ENCODE data around the gene GPRC5A.

The GPRC5A gene

DNA sequence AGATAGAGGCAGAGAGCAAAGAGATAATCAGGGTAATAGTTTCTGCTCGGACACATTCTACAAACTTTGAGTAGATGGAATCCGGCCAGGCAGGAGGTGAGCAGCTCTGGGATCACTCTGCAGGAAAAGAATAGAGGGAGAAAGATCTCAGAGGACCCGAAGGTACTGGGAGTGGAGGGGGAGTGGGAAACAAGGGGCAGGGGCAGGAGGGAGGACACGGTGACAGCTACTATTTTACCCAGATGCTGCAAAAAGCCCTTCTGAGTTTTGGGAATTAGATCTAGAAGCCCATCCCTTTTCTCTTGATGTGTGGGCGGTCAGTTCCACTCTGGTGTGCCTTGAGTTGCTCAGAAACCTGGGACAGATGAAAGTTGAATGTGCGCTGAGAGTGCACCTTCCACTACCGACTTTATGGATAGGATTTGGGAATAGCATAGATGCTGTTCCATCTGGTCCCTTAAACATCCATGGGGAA is 556 bp downstream of the GPRC5A start (continued):
- TF ChIP-seq ZSCAN18 (tag by site-specific recombination; IDR thresholded peaks at IDR 0.05): no peak
- no peak for TF ChIP-seq RBAK (tag by site-specific recombination; IDR thresholded peaks at IDR 0.05)
- TF ChIP-seq ZBTB17 (tag by site-specific recombination; IDR thresholded peaks at IDR 0.05): peak; percentile 96
- no peak for TF ChIP-seq KLF7 (tag by site-specific recombination; IDR thresholded peaks at IDR 0.05; ENCODE audit: borderline replicate concordance)

GRCh38 chr12:12892681-12893141 is 1.3 kb downstream of the GPRC5A start:
- CTCF ChIA-PET: interaction anchor here (0.7 to 4.3 kb wide), 9 partner anchors 12 to 320 kb away, joined by 3 to 44 read pairs (median 7); partner anchors contain the start of gene DDX47
- Histone ChIP-seq H3K9me3 (ENCODE audit: control insufficient read depth, insufficient read depth, low read depth, low read length) (no peaks in the 10 kb centered on the region), H3K27ac (ENCODE audit: extremely low read depth, low read depth, low read length) (no peak overlapping the region; the same call in 1 of the 2 replicates), H3K36me3 (ENCODE audit: control insufficient read depth in 2 of 2, insufficient read depth in 1 of 2, low read length in 2 of 2) (no peaks in the 10 kb centered on the region), H3K4me3 (ENCODE audit: low read depth, low read length) (peak overlapping the region; percentile 59), H3K4me1 (ENCODE audit: control insufficient read depth, insufficient read depth, low read length) (peaks cover 9% of the 10 kb centered on the region)
- TF ChIP-seq SCRT1 (tag by site-specific recombination; IDR thresholded peaks at IDR 0.05; ENCODE audit: borderline replicate concordance) (peak; percentile 95), ZNF366 (tag by site-specific recombination; conservative IDR thresholded peaks at IDR 0.05) (0 out of 2 replicates have a peak, but pooled peaks have one; percentile 28), GLIS2 (tag by site-specific recombination; IDR thresholded peaks at IDR 0.05) (0 out of 2 replicates have a peak, but pooled peaks have one; percentile 36), KLF1 (tag by site-specific recombination; IDR thresholded peaks at IDR 0.05) (peak; percentile 74), ZNF239 (tag by site-specific recombination; IDR thresholded peaks at IDR 0.05) (no peak), ZNF157 (tag by site-specific recombination; IDR thresholded peaks at IDR 0.05) (no peak), PRDM1 (tag by site-specific recombination; IDR thresholded peaks at IDR 0.05) (no peak), ZNF311 (tag by site-specific recombination; IDR thresholded peaks at IDR 0.05; ENCODE audit: borderline replicate concordance) (no peak), ZNF140 (tag by site-specific recombination; IDR thresholded peaks at IDR 0.05) (no peak), ZXDB (tag by site-specific recombination; IDR thresholded peaks at IDR 0.05) (no peak), PRDM10 (tag by site-specific recombination; IDR thresholded peaks at IDR 0.05) (0 out of 2 replicates have a peak, but pooled peaks have one; percentile 28), SCRT2 (tag by site-specific recombination; IDR thresholded peaks at IDR 0.05) (peak; percentile 99), ZNF10 (tag by site-specific recombination; IDR thresholded peaks at IDR 0.05) (peak; percentile 53; the same call in 1 of the 2 replicates), KLF17 (tag by site-specific recombination; IDR thresholded peaks at IDR 0.05) (peak; percentile 71; the same call in 1 of the 2 replicates)
- TF ChIP-seq, protein P1, sequence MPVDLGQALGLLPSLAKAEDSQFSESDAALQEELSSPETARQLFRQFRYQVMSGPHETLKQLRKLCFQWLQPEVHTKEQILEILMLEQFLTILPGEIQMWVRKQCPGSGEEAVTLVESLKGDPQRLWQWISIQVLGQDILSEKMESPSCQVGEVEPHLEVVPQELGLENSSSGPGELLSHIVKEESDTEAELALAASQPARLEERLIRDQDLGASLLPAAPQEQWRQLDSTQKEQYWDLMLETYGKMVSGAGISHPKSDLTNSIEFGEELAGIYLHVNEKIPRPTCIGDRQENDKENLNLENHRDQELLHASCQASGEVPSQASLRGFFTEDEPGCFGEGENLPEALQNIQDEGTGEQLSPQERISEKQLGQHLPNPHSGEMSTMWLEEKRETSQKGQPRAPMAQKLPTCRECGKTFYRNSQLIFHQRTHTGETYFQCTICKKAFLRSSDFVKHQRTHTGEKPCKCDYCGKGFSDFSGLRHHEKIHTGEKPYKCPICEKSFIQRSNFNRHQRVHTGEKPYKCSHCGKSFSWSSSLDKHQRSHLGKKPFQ (tag by site-specific recombination; IDR thresholded peaks at IDR 0.05): no peak
- POLR2A ChIA-PET: interaction anchor here (0.6 to 3.3 kb wide), 15 partner anchors 8 to 167 kb away, joined by 3 to 24 read pairs (median 3); no protein-coding TSS in a partner anchor

Measured in HEK293 (cell line).